Measurements from ENCODE around the gene VANGL1. TPM values are rescaled to one million over a fixed set of nuclear protein-coding genes. Genes with fewer than 3 reads are reported as not detected.
"Not testable (repeated sequence)": the region's sequence is repeated elsewhere in the genome, so short reads cannot be mapped to it uniquely, and the experiment has no call there.

The VANGL1 gene
- 8.0 TPM for polyA plus RNA-seq (ENCODE audit: insufficient read length)

DNA sequence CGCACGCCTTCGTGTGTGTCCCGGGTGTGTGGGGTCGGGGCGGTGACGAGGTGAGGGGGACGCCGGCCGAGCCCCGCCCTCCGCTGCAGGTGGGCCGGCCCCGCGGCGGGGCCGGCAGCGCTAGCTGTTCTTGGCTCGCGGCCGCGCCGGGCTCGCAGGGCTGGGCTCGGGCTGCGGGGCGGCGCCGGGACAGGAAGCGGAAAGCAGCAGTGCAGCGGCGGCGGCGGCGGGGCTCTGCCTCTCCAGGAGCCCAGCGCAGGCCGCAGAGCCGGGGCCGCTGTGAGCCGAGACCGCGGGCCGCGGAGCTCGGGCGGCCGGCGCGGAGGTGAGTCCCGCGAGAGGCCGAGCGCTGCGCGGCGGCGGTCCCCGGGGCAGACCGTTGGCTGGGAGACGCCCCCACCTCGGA lies at the start of gene VANGL1:
Gene VANGL1, plus strand, starts transcription at position 209 of the 406 bp plus-strand sequence. CDS start 9,444 bp downstream, outside the sequence.
- peak; percentile 66 for DNase-seq

DNA sequence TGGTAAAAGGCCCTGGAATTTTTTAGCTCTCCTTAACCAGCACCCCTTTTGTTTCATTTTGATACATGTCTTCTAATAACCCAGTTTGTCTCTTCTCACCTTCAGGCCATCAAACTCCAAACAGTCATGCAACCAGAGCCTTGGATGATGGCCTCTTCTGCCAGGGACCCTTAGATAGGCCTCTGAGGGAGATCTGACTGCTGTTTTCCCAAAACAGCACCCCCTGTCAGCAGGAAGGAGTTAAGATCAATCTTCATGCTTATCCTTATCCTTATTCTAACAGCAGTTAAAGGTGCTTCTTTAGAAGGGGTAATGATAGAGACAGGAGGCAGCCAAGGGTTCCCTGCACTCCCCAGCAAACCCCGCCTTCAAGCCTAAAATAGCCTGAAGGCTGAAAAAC lies 49.5 kb upstream of the VANGL1 start:
- no peak for DNase-seq

GRCh38 chr1:115593365-115594259 lies 48.2 kb upstream of the VANGL1 start:
- DNase-seq: no peak

DNA sequence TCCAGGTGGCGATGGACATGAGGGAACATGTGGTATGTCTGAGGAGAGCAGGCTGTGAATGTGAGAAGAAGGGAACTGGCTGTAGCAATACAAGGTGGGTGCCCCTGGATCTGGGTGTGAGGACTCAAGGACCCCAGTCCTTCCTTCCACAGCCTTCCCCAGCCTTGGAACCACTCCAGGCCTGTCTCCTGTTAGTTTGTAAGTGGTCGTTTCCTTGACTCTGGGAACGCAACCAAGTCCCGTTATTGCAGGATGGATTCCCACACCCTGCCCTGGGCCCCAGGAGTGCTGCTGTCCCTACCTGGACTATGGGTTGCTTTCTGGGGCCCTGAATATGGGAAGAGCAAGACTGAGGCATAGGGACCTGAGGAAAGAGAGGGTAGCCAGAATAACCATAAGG lies 47.2 kb upstream of the VANGL1 start:
- no peak for DNase-seq

- DNase-seq: peak; percentile 88
Measured at GRCh38 chr1:115595279-115596079, 46.3 kb upstream of the VANGL1 start.

- no peak for DNase-seq
Measured at GRCh38 chr1:115596080-115596780, 45.5 kb upstream of the VANGL1 start.

DNA sequence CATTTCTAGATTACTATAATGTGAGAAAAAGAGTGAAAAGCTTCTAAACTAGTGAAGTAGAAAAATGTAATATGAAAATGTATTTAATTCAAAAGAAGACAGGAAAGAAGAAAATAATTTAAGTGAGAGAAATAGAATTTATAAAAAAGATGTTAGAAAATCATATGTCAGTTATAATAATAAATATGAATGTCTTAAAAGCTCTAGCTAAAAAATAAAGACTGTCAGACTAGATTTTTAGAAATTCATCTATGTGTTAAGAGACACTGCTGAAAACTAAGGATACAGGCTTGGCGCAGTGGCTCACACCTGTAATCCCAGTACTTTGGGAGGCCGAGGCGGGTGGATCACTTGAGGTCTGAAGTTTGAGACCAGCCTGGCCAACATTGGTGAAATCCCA lies 37.3 kb upstream of the VANGL1 start:
- no peak for DNase-seq

DNA sequence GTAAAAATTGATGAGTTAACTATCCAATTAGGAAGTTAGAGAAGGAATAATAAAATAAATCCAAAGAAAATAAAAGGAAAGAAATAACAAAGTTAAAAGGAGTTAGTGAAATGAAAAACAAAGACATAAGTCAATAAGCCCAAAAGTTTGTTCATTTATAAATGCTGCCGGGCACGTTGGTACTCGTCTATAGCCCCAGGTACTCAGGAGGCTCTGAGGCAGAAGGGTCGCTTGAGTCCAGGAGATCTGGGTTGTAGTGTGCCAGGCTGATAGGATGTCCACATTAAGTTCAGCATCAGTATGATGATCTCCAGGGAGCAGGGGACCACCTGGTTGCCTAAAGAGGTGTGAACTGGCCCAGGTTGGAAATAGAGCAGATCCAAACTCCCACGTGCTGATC lies 35.5 kb upstream of the VANGL1 start:
- no peak for DNase-seq

DNA sequence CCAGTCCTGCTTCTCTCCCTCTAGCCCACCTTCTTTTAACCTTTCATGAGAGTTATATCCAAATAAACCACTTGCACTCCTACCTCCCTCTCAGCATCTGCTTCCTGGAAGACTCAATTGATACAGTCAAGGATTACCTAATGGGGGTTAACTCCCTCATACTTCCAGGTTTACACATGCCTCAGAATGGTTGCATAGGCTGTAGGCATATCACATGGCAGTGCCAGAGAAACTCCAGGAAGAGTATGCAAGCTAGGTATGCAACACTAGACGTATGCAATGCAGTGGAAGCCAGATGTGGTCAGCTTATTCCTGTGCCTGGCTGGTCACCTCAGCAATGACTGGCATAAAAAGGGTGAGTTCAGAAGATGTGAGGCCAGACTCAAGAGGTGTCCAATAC lies 32.7 kb upstream of the VANGL1 start:
- no peak for DNase-seq

DNA sequence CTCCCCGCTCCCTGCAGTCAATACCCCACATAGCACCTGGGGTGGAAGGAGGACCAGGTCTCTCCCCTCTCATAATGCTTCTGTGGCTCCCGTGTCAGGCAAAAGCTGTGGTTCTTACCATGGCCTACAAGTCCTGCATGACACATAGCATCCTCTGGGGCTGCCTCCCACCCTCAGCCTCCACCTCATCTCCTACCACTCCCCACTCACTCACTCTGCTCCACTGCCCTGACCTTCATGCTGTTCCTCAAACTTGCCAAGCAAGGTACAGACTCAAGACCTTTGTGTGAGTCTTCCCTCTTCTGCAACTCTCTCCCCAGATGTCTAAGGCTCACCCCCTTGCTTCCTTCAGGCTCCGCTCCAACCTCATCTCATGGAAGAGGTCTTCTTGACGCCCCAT lies 28.0 kb upstream of the VANGL1 start:
- DNase-seq: no peak

- DNase-seq: no peak
Measured at GRCh38 chr1:115620453-115620852, 21.3 kb upstream of the VANGL1 start.

DNA sequence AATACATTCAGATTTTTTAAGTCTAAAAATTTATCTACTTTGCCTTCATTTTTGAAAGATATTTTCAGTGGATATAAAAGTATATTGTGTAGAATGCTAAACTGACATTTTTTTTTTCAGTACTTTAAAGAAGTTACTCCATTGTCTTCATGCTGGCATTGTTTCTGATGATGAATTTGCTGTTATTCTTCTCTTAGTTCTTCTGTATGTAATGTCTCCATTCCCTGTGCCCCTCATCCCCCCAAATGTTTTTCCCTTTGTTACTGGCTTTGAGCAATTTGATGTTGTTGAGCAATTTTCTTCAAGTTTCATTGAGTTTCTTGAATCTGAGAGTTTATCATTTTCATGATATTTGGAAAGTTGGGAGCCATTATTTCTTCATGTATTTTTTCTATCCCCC lies 20.8 kb upstream of the VANGL1 start:
- DNase-seq: no peak

GRCh38 chr1:115624859-115625258 lies 16.9 kb upstream of the VANGL1 start:
- DNase-seq: no peak

DNA sequence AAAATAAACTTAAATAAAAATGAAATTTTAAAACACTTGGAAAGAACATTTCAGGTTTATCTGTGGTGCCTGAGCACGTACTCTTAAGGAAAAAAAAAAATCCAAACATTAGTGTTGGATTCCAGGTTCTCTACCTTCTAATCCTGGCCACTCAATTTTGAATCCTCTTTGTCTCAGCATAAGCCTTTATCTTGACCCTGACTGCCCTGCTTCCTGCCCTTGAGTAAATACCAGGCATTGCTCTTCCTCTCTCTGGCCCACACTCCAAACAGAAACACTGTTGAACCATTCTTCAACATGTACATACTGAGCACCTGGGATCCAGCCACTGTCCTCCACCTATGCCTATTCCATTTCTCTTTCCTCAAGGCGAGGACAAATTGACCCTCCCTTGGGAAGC lies 11.4 kb upstream of the VANGL1 start:
- DNase-seq: no peak

GRCh38 chr1:115632251-115633026 lies 9.3 kb upstream of the VANGL1 start:
- no peak for DNase-seq

DNA sequence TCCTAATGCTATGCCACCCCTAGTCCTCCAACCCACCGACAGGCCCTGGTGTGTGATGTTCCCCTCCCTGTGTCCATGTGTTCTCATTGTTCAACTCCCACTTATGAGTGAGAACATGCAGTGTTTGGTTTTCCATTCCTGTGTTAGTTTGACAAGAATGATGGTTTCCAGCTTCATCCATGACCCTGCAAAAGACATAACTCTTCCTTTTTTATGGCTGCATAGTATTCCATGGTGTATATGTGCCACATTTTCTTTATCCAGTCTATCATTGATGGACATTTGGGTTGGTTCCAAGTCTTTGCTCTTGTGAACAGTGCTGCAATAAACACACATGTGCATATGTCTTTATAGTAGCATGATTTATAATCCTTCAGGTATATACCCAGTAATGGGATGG lies 8.2 kb upstream of the VANGL1 start:
- DNase-seq: not testable (repeated sequence)

DNA sequence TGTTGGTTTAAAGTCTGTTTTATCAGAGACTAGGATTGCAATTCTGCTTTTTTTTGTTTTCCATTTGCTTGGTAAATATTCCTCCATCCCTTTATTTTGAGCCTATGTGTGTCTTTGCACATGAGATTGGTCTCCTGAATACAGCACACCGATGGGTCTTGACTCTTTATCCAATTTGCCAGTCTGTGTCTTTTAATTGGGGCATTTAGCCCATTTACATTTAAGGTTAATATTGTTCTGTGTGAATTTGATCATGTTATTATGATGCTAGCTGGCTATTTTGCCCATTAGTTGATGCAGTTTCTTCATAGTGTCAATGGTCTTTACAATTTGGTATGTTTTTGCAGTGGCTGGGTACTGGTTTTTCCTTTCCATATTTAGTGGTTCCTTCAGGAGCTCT lies 4.5 kb upstream of the VANGL1 start:
- not testable (repeated sequence) for DNase-seq

GRCh38 chr1:115640384-115640783 lies 1.4 kb upstream of the VANGL1 start:
- no peak for DNase-seq

DNA sequence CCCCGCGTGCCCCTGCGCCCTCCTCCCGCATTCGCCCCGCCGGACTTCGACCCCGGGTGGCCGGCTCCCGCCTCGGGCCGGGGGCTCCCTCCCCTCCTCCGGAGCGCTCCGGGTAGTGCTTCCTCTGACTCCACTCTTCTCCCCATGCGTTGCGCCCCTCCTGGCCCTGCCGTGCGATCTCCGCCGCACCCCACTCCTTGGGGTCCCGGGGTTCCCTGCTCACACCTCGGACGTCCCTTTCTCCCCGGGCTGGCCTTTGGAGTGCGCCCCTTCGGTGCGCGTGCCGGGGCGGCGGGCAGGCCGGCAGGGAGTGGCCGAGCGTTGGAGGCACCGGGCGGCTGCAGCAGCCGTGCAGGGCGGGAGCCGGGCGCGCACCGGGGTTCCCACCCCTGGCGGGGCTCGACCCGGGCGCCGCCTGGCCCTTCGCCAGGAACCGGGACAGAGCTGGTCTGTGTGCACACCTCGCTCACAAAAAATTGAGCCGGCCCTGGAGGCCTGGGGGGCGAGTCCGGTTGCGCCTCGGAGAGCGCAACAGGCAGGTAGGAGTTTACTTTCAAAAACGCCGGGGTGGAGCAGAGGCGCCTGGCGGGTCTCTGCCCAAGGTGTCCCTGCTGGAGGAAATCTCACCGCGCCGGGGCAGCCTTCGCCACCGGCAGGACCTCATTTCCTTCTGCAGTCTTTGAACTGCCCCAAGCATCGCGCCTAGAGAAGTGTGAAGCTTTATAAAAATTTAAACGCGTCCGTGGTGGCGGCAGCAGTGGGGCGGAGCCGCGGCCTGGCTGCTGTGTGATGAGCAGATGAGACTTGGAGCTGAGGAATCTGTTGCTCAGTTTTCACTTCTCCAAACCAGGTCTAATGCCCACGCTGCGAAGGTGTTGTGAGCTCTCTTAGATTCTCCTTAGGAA lies 650 bp downstream of the VANGL1 start:
- DNase-seq: peak; percentile 32

DNA sequence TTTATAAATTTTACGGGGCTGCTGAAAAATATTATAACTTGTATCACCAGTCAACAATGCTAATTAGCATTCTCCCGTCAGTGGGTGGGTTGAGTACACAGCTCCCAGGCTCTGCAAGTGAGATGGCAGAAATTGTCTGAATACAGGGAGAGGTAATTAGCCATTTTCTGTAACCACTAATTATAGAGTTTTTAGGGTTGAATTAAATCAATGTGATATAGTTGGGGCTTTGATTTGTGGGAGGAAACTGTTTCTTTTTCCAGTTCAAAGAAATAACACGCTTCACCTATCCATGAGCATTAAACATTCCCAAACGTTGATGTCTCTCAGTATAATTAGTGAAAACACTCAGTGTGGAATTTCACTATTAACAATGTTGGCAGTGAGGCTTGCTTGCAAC lies 1.5 kb downstream of the VANGL1 start:
- no peak for DNase-seq

DNA sequence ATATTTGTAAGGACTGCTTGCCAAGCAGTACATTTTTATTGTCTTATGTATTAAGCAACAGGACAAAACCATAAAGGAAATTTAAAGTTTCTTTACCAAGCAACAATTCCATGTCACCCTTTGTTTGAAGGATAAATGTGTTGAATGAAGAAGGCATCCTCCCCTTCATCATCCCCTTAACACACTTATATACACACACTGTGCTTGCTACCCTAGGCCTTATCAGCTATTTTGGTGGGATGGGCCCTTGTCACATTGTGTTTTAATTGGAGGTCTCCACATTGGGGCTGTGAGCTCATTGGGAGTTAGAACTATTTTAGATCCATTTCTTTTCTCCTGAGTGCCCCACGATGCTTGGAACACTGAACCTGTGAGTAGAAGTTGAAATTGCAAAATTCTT lies 1.9 kb downstream of the VANGL1 start:
- DNase-seq: no peak

Data from hindlimb muscle (tissue), 1 donor.